Heart left ventricle (tissue), 16 donors: ENCODE data around the gene TGFBR3. TPM values are rescaled to one million over a fixed set of nuclear protein-coding genes. Genes with fewer than 3 reads are reported as not detected.

Experiments
- ATAC-seq, 4 donors: fragments of 200-7000 bp; cut with Tn5 transposase; one replicate each; pipeline ENCODE4 v1.9.1; 2020 to 2022; ENCODE audit warnings: moderate library complexity in 4 of 4, mild to moderate bottlenecking in 3 of 4, moderate number of reproducible peaks in 1 of 4
- DNase-seq, 5 donors: peaks; one replicate each; pipeline ENCODE4 v3.0.0-alpha.2; 2020
- H3K27ac ChIP-seq, 12 donors: fragments of 200-600 bp; sonication (generic) in 4 of 12; one replicate each; pipeline versions ENCODE4 v1.5.0 to v1.8.0; 2016 to 2022; ENCODE audit warnings: mild to moderate bottlenecking in 2 of 12
- H3K27me3 ChIP-seq, 9 donors: fragments of 200-600 bp; sonication (generic) in 2 of 9; one replicate each; pipeline versions ENCODE4 v1.5.1 to v1.8.0; 2016 to 2022; ENCODE audit warnings: mild to moderate bottlenecking in 3 of 9
- H3K36me3 ChIP-seq, 9 donors: fragments of 200-600 bp; sonication (generic) in 2 of 9; one replicate each; pipeline versions ENCODE4 v1.5.0 to v1.8.0; 2018 to 2022; ENCODE audit warnings: mild to moderate bottlenecking in 2 of 9
- H3K4me1 ChIP-seq, 12 donors: fragments of 200-600 bp; sonication (generic) in 4 of 12; one replicate each; pipeline versions ENCODE4 v1.5.0 to v1.8.0; 2016 to 2022; ENCODE audit warnings: mild to moderate bottlenecking in 3 of 12
- H3K4me3 ChIP-seq, 12 donors: fragments of 200-600 bp; sonication (generic) in 4 of 12; one replicate each; pipeline versions ENCODE4 v1.5.0 to v1.8.0; 2017 to 2022; ENCODE audit warnings: mild to moderate bottlenecking in 9 of 12, moderate library complexity in 4 of 12
- H3K9me3 ChIP-seq, 12 donors: fragments of 200-600 bp; sonication (generic) in 4 of 12; one replicate each; pipeline versions ENCODE4 v1.5.0 to v1.8.0; 2016 to 2022; ENCODE audit warnings: mild to moderate bottlenecking in 1 of 12
- CTCF ChIP-seq, 12 donors: fragments of 200-600 bp; sonication (generic) in 4 of 12; IDR thresholded peaks; one replicate each; pipeline versions ENCODE4 v1.5.0 to v1.8.0; 2018 to 2022; ENCODE audit warnings: antibody characterized with exemption in 12 of 12, mild to moderate bottlenecking in 5 of 12
- POLR2A ChIP-seq, 2 donors: fragments of 450-650 bp; IDR thresholded peaks; one replicate each; pipeline ENCODE4 v1.6.1; 2017; ENCODE audit warnings: antibody characterized with exemption in 2 of 2, mild to moderate bottlenecking in 2 of 2, moderate library complexity in 2 of 2
- WGBS, 4 donors: extraction: QIAGEN DNeasy Blood & Tissue Kit in 2 of 4; methylation state at CpG; one replicate each; pipeline versions ENCODE4 v1.1.5 to v1.1.7; 2013 to 2018; 5-methylcytosine and 5-hydroxymethylcytosine counted together
- intact Hi-C, 10 donors: fragments of 100-400 bp; cut with DNase I; formaldehyde crosslinking; loops; one replicate each; pipeline versions ENCODE4 v1.11.1 to v1.14.2; 2022
- polyA plus RNA-seq, 2 donors: library from polyadenylated mRNA; stranded (reverse); fragments of 200-250 nt; gene quantifications; one replicate each; pipeline ENCODE4 v1.2.3, GENCODE V29; 2013
- total RNA-seq, 9 donors: library from RNA; depleted of rRNA in 2 of 9; stranded (reverse); fragments of >200 nt in 2 of 9; fragmentation: NEBNext Ultra II Directional in 3 of 9; extraction: Animal tissue kit (Norgen Biotek cat#: 25700) in 3 of 9; gene quantifications; one replicate each; pipeline versions ENCODE4 v1.1.0 to v1.2.4, GENCODE V29; 2016 to 2023
- donor health status: ischemic (EF 13 %, LVEDD 7.1; RV severe dilation, severe dysfunction).
- donor health status: healthy with polysubstance abuse.
- donor health status: DM: no; HTN: yes; CAD: no.
- donor health status: DM: no; HTN: no; CAD: no.
- donor health status: ischemic (EF 25% LVEDD 6.9; RV normal size, moderate dysfunction).
- donor health status: ischemic (EF 25% LVEDD 5.7; RV mildly dilated, moderate dysfunction).
- donor health status: healthy.
- donor health status: DM: yes; HTN: yes; CAD: no.
- donor health status: ischemic (EF 35%, LVEDD 5.7; RV mildly dilated, moderate dysfunction).
- donor health status: nonischemic (EF 11% LVEDD 7.7; RV severe dilation, severe dysfunction).
- donor health status: DM: yes; HTN: yes; CAD: no.
- donor health status: PGD.
- donor health status: ischemic (EF 29% LVEDD 5.4; RV normal size, mild dysfunction).
- donor health status: nonischemic (EF 23%, LVEDD 6.1; RV moderate dilation, normal function).

The TGFBR3 gene
- total and polyA plus RNA-seq, 11 donors: 6.9 to 51.8 (median 22.7) TPM

- intact Hi-C loops: loop anchor here in 4 of 10 donors (10.0 kb wide), 3 partner anchors 96 to 186 kb away; no protein-coding TSS in a partner anchor
These were observed 185.0 kb downstream of the TGFBR3 start for GRCh38 chr1:91700771-91701471.

DNA sequence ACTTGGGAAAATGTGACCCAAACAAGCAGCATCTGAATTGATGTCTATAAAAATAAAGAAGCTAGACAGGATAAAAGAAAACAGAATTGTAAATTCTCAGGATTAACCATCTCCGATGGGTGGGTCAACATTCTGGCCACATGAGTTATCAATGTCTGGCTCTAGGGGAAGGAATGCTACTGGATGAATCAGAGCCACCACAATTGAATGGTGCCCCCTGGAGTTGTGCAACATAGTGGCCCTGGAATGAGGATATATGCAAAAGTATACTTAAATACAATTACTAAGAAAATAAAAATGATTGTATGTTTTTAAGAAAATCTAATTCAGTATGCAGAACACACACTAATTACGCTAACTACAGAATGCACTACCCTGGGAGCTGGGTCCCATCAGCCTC is 185.6 kb downstream of the TGFBR3 start:
- intact Hi-C loops: loop anchor here in 4 of 10 donors (10.0 kb wide), 3 partner anchors 96 to 186 kb away; no protein-coding TSS in a partner anchor

More at GRCh38 chr1:91700771-91701471, 185.0 kb downstream of the TGFBR3 start:
- 73 to 77% (median 75%) methylated on average over 8 of the region's 8 CpGs for WGBS, 4 donors
- ATAC-seq: no peak
- no peaks in the 10 kb centered on the region for H3K9me3 ChIP-seq
- no peaks in the 10 kb centered on the region for H3K27me3 ChIP-seq
- peaks cover 0 to 9% (median 2%) of the 10 kb centered on the region in 9 donors for H3K36me3 ChIP-seq
- no peak overlapping the region for H3K4me3 ChIP-seq
- H3K27ac ChIP-seq: peak overlapping the region in 6 of 12 donors; percentile 1 to 65 (median 22)
- H3K4me1 ChIP-seq: peaks cover 0 to 73% (median 36%) of the 10 kb centered on the region in 12 donors
- no peak for TF ChIP-seq CTCF (IDR thresholded peaks at IDR 0.05)
- no peak for TF ChIP-seq POLR2A (IDR thresholded peaks at IDR 0.05)
- DNase-seq: no peak

DNA sequence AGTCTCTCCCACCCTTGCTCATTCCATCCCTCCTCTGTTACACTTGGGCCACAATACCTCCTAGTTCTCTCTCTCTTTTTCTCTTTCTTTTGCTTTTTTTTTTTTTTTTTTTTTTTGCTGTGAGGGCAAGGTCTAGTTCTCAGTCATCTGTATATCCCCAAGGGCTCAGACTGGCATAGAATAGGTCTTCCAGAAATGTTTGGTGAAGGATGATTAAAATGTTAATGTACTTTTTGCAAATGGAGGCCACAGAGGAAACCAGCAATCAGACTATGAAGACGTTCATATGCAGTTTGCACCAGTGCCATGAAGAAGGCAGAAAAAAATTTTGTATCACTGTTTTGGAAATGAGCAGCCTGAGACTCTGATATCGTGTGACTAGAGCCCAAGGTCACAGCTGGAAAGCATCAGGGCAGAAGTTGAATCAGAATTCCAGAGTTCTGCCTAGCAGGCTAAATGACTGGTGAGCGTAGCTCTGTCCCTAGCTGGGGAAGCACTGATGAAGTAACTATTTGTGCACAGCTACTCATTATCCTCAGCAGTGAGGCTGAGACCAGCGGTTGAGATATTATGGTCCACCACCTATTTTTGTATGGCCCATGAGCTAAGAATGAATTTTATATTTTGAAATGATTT is 186.5 kb downstream of the TGFBR3 start:
- H3K4me3 ChIP-seq: no peak overlapping the region
- H3K4me1 ChIP-seq: peaks cover 0 to 68% (median 34%) of the 10 kb centered on the region in 12 donors
- no peaks in the 10 kb centered on the region for H3K27me3 ChIP-seq
- intact Hi-C loops: loop anchor here in 6 of 10 donors (5.0 to 10.0 kb wide), 6 partner anchors 33 to 185 kb away; partner anchors contain the start of gene TGFBR3 (in 1 of the 6)
- peaks cover 0 to 17% (median 11%) of the 10 kb centered on the region in 9 donors for H3K36me3 ChIP-seq
- no peaks in the 10 kb centered on the region for H3K9me3 ChIP-seq
- TF ChIP-seq POLR2A (IDR thresholded peaks at IDR 0.05) (no peak), CTCF (IDR thresholded peaks at IDR 0.05) (no peak)
- WGBS, 4 donors: 32 to 47% (median 41%) methylated on average over 4 of the region's 4 CpGs
- DNase-seq (peak in 4 of 5 donors; percentile 37 to 69 (median 54)), ATAC-seq (peak; percentile 86 to 95 (median 92))
- peak overlapping the region in 11 of 12 donors; percentile 3 to 78 (median 34) for H3K27ac ChIP-seq

More for the DNA sequence above, 185.6 kb downstream of the TGFBR3 start:
- Histone ChIP-seq H3K27me3 (no peaks in the 10 kb centered on the region), H3K4me1 (peaks cover 0 to 73% (median 35%) of the 10 kb centered on the region in 12 donors), H3K27ac (peak overlapping the region in 9 of 12 donors; percentile 14 to 65 (median 31)), H3K9me3 (no peaks in the 10 kb centered on the region), H3K36me3 (peaks cover 0 to 10% (median 3%) of the 10 kb centered on the region in 9 donors), H3K4me3 (no peak overlapping the region)
- DNase-seq: no peak
- ATAC-seq: peak in 1 of 4 donors; percentile 26
- WGBS, 4 donors: 89 to 98% (median 95%) methylated on average over 2 of the region's 2 CpGs
- TF ChIP-seq POLR2A (IDR thresholded peaks at IDR 0.05) (no peak), CTCF (IDR thresholded peaks at IDR 0.05) (no peak)

DNA sequence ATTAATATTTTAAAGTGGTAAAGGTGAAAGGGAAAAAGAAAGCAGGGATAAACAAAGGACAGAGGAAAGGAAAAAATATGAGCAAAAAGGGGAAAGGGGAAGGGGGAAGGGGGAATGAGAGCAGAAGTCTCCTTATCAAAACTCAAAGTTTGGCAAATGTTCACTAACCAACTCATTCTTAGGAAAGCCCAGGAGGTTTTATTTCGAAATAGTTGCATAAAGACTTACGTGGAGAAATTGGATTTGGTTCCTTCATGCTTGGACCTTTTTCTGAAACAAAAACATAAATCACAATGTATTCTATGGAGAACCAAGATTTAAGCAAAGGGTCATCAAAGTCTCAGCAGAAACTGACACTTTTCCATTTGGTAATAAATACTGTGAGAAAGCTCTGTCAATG is 188.1 kb downstream of the TGFBR3 start:
- Histone ChIP-seq H3K27me3 (no peaks in the 10 kb centered on the region), H3K4me1 (peaks cover 0 to 83% (median 48%) of the 10 kb centered on the region in 12 donors), H3K9me3 (no peaks in the 10 kb centered on the region), H3K36me3 (peaks cover 0 to 21% (median 11%) of the 10 kb centered on the region in 9 donors), H3K27ac (peak overlapping the region in 6 of 12 donors; percentile 23 to 78 (median 34)), H3K4me3 (no peak overlapping the region)
- WGBS, 4 donors: 58 to 79% (median 63%) methylated on average over 2 of the region's 2 CpGs
- ATAC-seq: no peak
- intact Hi-C loops: loop anchor here in 6 of 10 donors (5.0 to 10.0 kb wide), 6 partner anchors 34 to 187 kb away; partner anchors contain the start of gene TGFBR3 (in 1 of the 6)
- DNase-seq: no peak
- TF ChIP-seq POLR2A (IDR thresholded peaks at IDR 0.05): no peak
- TF ChIP-seq CTCF (IDR thresholded peaks at IDR 0.05): no peak
